ENCODE results near the gene SLC11A1. TPM values are rescaled to one million over a fixed set of nuclear protein-coding genes. Genes with fewer than 3 reads are reported as not detected.

Gene SLC11A1
- total RNA-seq, 1 experiment from 2014 or later: 0.44 TPM

DNA sequence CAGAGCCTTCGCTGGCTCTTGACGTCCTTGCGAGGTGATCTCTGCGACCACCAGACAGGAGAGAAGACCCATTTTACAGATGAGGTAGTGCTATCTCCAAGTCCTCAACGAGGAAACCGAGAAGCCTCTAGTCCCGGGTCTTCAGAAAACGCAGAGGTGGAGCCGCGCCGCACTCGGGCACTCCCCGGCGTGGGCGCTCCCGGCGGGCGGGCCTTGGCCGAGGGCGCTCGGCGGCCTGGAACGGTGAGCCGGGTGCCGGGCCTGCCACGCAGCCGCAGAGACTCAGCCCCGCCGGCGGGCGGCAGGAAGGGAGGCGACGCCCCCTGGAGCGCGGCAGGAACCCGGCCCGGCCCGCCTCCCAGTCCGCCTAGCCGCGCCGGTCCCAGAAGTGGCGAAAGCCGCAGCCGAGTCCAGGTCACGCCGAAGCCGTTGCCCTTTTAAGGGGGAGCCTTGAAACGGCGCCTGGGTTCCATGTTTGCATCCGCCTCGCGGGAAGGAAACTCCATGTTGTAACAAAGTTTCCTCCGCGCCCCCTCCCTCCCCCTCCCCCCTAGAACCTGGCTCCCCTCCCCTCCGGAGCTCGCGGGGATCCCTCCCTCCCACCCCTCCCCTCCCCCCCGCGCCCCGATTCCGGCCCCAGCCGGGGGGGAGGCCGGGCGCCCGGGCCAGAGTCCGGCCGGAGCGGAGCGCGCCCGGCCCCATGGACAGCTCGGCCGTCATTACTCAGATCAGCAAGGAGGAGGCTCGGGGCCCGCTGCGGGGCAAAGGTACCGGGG lies 17.5 kb downstream of the SLC11A1 start, which contains the start of gene CTDSP1:
Gene CTDSP1 (plus strand): TSS at position 478 of the 776 bp plus-strand sequence. CDS start 223 bp downstream, at position 701.
- Histone ChIP-seq H3K4me3 (peak within 1 kb of the TSS; percentile 89), H4K20me1 (ENCODE audit: insufficient read depth) (peaks cover 6% of the 10 kb centered on the region; the same call in 1 of the 2 replicates), H3K36me3 (ENCODE audit: low read depth) (no peaks in the 10 kb centered on the region), H3K79me2 (ENCODE audit: low read depth) (peaks cover 40% of the 10 kb centered on the region), H3K9me3 (ENCODE audit: insufficient read depth, low read depth) (no peaks in the 10 kb centered on the region), H3K9me2 (ENCODE audit: insufficient read depth) (no peaks in the 10 kb centered on the region), H3K27me3 (ENCODE audit: insufficient read depth, low read depth) (no peaks in the 10 kb centered on the region), H3F3A (ENCODE audit: insufficient read depth, low read depth) (peaks cover 19% of the 10 kb centered on the region; the same call in 1 of the 2 replicates), H2AFZ (peak within 1 kb of the TSS; percentile 77), H3K4me2 (peak within 1 kb of the TSS; percentile 94), H3K27ac (peak within 1 kb of the TSS; percentile 79), H3K4me1 (replicated peaks; ENCODE audit: insufficient read depth) (peaks cover 22% of the 10 kb centered on the region)
- intact Hi-C loops (cut with micrococcal nuclease; ENCODE audit: unreplicated experiment): loop anchor here (5.0 kb wide), 4 partner anchors 42 to 612 kb away; partner anchors contain the start of genes CATIP and CXCR1
- POLR2A ChIA-PET (ENCODE audit: unreplicated experiment): interaction anchor here (0.5 to 1.2 kb wide), 4 partner anchors 83 to 510 kb away, joined by 3 to 9 read pairs (median 6); no protein-coding TSS in a partner anchor
- DNase-seq: peak; percentile 83 to 95
- TF ChIP-seq EZH2 (IDR thresholded peaks at IDR 0.05; ENCODE audit: low read depth): no peak
- TF ChIP-seq, protein P1, sequence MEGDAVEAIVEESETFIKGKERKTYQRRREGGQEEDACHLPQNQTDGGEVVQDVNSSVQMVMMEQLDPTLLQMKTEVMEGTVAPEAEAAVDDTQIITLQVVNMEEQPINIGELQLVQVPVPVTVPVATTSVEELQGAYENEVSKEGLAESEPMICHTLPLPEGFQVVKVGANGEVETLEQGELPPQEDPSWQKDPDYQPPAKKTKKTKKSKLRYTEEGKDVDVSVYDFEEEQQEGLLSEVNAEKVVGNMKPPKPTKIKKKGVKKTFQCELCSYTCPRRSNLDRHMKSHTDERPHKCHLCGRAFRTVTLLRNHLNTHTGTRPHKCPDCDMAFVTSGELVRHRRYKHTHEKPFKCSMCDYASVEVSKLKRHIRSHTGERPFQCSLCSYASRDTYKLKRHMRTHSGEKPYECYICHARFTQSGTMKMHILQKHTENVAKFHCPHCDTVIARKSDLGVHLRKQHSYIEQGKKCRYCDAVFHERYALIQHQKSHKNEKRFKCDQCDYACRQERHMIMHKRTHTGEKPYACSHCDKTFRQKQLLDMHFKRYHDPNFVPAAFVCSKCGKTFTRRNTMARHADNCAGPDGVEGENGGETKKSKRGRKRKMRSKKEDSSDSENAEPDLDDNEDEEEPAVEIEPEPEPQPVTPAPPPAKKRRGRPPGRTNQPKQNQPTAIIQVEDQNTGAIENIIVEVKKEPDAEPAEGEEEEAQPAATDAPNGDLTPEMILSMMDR (conservative IDR thresholded peaks at IDR 0.05): no peak
- BruUV-seq (replicated peaks): no TSS peak
- CTCF ChIA-PET: interaction anchor here (0.7 to 1.1 kb wide), 2 partner anchors 43 to 127 kb away, joined by 3 to 7 read pairs; partner anchors contain the start of gene CATIP

DNA sequence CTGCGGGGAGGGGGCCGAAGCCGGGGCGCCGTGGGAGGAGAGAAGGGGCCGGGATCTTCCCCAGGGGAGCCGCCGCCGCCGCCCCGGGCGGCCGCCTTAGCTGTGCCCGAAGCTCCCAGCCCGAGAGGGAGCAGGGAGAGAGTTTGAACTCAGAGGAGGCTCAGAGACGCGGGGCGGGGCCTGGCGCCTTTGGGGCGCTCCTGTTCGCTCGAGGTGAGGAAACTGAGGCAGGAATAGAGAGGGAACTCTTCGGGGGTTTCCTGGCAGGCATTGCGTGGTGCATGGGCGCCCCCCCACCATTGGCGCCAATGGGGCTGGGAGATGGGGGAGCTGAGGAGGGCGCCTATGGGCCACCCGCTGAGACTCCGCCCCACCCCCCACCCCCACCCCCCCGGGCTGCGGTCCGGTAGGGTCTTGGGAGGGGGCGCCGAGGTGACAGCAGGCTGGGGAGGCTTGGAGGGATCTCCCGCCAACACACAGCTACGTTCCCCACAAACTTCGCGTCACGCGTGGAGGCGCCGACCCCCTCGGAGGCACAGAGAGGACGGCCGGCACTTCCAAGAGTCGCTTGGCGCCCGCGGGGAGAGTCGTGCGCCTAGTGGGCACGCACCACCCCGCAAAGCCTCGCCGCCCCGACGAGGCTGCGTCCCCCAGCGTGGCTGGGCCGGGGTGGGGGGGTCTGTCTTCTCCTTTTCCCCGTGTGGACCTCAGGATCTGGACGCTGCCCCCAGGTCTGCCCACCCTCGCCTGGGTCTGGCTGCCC lies 18.3 kb downstream of the SLC11A1 start:
- Histone ChIP-seq H3K79me2 (ENCODE audit: low read depth) (peaks cover 40% of the 10 kb centered on the region), H3K9me2 (ENCODE audit: insufficient read depth) (no peaks in the 10 kb centered on the region), H3K36me3 (ENCODE audit: low read depth) (no peaks in the 10 kb centered on the region), H3K4me2 (peak overlapping the region; percentile 82), H3K4me1 (replicated peaks; ENCODE audit: insufficient read depth) (peaks cover 20% of the 10 kb centered on the region), H3K4me3 (peak overlapping the region; percentile 88), H2AFZ (peak overlapping the region; percentile 75; the same call in 1 of the 2 replicates), H4K20me1 (ENCODE audit: insufficient read depth) (peaks cover 6% of the 10 kb centered on the region; the same call in 1 of the 2 replicates), H3F3A (ENCODE audit: insufficient read depth, low read depth) (peaks cover 23% of the 10 kb centered on the region; the same call in 1 of the 2 replicates), H3K9me3 (ENCODE audit: insufficient read depth, low read depth) (no peaks in the 10 kb centered on the region), H3K27me3 (ENCODE audit: insufficient read depth, low read depth) (no peaks in the 10 kb centered on the region), H3K27ac (peak overlapping the region; percentile 67)
- TF ChIP-seq, protein P1 (conservative IDR thresholded peaks at IDR 0.05): no peak
- TF ChIP-seq EZH2 (IDR thresholded peaks at IDR 0.05; ENCODE audit: low read depth): no peak
- CTCF ChIA-PET: interaction anchor here (0.7 to 1.1 kb wide), 2 partner anchors 44 to 128 kb away, joined by 3 to 7 read pairs; partner anchors contain the start of gene CATIP
- POLR2A ChIA-PET (ENCODE audit: unreplicated experiment): interaction anchor here (0.5 to 1.2 kb wide), 5 partner anchors 66 to 509 kb away, joined by 3 to 9 read pairs (median 5); no protein-coding TSS in a partner anchor
- peak in 1 of 2 experiments; percentile 39 for DNase-seq
- intact Hi-C loops (cut with micrococcal nuclease; ENCODE audit: unreplicated experiment): no loop called here
- no TSS peak for BruUV-seq (replicated peaks)
